Gastrocnemius medialis (tissue), 4 donors: ENCODE data around the gene RBM19.

ENCODE experiments used
- POLR2A ChIP-seq, 2 donors: fragments of 450-650 bp; IDR thresholded peaks; one replicate each; pipeline ENCODE4 v1.6.1; 2017; ENCODE audit warnings: antibody characterized with exemption in 2 of 2, mild to moderate bottlenecking in 2 of 2, moderate library complexity in 2 of 2
- TF ChIP-seq, protein P1 (sequence below), 5 experiments: fragments of 450-650 bp in 3 of 5; fragments of 200-600 bp in 2 of 5; sonication (generic) in 2 of 5; IDR thresholded peaks in 4 of 5; conservative IDR thresholded peaks in 1 of 5; 1 replicate in 4 of 5; 2 replicates in 1 of 5; pipeline ENCODE4 v1.5.1; 2016 to 2019; ENCODE audit warnings: antibody characterized with exemption in 5 of 5, mild to moderate bottlenecking in 3 of 5, moderate library complexity in 3 of 5

DNA sequence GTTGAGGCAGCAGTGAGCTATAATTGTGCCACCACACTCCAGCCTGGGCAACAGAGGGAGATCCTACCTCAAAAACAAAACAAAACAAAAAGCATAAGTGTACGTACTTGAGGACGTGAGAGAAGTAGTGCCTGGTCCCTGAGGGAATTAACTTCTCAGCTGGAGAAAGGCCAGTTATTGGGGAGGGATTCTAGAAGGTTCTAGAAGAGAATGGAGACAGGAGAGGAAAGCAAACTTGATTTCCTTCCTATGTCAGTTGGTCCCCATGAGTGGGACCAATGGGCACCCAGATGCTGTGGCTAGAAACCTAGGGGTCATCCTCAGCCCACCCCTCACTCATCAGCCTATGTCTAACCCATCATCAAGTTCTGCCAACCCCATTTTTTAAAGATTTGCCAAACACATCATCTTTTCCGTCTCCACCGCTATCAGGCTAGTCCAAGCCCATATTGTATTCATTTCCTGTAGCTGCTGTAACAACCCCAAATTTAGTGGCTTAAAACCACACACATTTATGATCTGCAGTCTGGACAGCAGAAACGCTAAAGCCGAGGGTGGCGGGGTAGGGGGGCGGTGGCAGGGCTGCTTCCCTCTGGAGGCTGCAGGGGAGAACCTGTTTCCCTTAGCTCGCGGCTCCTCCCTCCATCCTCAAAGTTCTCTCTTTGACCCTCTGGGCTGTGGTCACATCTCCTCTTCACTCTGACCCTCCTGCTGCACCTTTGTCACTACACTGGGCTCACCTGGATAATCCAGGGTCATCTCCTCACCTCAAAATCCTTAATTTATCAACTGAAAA, 7.2 kb upstream of the RBM19 start:
- TF ChIP-seq, protein P1, sequence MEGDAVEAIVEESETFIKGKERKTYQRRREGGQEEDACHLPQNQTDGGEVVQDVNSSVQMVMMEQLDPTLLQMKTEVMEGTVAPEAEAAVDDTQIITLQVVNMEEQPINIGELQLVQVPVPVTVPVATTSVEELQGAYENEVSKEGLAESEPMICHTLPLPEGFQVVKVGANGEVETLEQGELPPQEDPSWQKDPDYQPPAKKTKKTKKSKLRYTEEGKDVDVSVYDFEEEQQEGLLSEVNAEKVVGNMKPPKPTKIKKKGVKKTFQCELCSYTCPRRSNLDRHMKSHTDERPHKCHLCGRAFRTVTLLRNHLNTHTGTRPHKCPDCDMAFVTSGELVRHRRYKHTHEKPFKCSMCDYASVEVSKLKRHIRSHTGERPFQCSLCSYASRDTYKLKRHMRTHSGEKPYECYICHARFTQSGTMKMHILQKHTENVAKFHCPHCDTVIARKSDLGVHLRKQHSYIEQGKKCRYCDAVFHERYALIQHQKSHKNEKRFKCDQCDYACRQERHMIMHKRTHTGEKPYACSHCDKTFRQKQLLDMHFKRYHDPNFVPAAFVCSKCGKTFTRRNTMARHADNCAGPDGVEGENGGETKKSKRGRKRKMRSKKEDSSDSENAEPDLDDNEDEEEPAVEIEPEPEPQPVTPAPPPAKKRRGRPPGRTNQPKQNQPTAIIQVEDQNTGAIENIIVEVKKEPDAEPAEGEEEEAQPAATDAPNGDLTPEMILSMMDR (IDR thresholded peaks at IDR 0.05 in 4 of 5, conservative IDR thresholded peaks at IDR 0.05 in 1 of 5) = no peak
- TF ChIP-seq POLR2A (IDR thresholded peaks at IDR 0.05) = no peak
